GM12872 (cell line): ENCODE measurements around the gene CDH22.

ENCODE experiments used
- TF ChIP-seq, protein P1 (sequence below): IDR thresholded peaks from 3 replicates; pipeline ENCODE4 v1.5.1; 2011; ENCODE audit warnings: low read depth, mild to moderate bottlenecking, low read length, moderate library complexity; ENCODE audit not compliant: insufficient read depth

The CDH22 gene

GRCh38 chr20:46215913-46216707 lies 92.2 kb downstream of the CDH22 start:
- TF ChIP-seq, protein P1, sequence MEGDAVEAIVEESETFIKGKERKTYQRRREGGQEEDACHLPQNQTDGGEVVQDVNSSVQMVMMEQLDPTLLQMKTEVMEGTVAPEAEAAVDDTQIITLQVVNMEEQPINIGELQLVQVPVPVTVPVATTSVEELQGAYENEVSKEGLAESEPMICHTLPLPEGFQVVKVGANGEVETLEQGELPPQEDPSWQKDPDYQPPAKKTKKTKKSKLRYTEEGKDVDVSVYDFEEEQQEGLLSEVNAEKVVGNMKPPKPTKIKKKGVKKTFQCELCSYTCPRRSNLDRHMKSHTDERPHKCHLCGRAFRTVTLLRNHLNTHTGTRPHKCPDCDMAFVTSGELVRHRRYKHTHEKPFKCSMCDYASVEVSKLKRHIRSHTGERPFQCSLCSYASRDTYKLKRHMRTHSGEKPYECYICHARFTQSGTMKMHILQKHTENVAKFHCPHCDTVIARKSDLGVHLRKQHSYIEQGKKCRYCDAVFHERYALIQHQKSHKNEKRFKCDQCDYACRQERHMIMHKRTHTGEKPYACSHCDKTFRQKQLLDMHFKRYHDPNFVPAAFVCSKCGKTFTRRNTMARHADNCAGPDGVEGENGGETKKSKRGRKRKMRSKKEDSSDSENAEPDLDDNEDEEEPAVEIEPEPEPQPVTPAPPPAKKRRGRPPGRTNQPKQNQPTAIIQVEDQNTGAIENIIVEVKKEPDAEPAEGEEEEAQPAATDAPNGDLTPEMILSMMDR: no peak

- TF ChIP-seq, protein P1: no peak
These were observed 93.3 kb downstream of the CDH22 start for GRCh38 chr20:46214824-46215488.

DNA sequence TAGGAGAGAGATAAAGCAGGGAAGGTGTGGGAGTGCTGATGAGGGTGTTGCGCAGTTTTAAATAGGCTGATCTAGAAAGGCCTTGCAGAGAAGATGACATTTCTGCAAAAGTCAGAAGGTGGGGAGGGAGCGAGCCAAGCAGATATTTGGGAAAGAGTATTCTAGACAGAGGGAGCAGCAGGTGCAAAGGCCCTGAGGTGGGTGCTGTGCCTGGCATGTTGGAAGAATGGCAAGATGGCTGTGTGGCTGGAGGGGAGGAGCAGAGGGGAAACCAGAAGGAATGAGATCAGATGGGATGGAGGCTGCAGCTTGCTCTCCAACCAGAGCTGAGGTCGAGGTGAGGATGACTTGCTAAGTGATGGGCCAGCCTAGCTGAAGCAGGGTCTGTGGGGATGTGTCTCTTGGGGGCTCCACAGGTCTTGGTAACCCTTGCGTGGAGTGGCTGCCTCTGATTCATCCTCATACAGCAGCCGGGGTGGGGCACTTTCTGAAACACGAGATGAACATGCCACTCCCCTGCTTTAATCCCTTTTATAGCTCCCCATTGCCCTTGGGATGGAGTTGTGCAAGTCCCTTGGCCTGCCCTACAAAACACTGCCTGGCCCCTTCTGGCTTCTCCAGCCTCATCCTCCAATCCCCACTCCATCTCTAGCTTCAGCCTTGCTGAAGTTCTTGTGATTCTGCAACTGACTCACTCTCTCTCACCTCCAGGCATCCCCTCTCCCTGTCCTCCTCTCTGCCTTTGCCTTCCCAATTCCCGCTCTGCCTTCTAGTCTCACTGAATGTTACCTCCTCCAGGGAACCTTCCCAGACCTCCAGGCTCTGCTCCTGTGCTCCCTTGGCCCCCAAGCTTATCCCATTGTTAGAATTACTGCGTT lies 94.1 kb downstream of the CDH22 start:
- TF ChIP-seq, protein P1: no peak

- TF ChIP-seq, protein P1: no peak
These were observed 95.4 kb downstream of the CDH22 start for GRCh38 chr20:46212876-46213275.

DNA sequence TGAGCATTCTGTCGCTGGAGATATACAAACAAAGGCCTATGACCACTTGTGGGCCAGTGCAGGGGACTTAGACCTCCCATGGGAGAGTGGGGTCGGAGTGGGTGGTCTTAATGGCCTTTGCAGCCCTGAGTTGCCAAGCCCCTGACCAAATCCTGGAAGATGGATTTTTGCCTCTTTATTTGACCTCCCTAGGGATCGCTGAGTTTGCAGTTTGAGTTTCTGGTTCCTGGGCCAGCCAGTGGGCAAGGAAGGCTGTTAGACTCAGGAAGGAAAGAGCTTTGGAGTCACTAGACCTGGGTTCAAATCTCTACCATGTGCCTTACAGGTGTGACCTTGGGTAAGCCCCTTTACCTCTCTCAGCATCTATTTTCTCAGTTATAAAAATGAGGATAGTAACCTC lies 96.0 kb downstream of the CDH22 start:
- TF ChIP-seq, protein P1: no peak

- TF ChIP-seq, protein P1: no peak
These were observed 97.0 kb downstream of the CDH22 start for GRCh38 chr20:46211331-46211722.

DNA sequence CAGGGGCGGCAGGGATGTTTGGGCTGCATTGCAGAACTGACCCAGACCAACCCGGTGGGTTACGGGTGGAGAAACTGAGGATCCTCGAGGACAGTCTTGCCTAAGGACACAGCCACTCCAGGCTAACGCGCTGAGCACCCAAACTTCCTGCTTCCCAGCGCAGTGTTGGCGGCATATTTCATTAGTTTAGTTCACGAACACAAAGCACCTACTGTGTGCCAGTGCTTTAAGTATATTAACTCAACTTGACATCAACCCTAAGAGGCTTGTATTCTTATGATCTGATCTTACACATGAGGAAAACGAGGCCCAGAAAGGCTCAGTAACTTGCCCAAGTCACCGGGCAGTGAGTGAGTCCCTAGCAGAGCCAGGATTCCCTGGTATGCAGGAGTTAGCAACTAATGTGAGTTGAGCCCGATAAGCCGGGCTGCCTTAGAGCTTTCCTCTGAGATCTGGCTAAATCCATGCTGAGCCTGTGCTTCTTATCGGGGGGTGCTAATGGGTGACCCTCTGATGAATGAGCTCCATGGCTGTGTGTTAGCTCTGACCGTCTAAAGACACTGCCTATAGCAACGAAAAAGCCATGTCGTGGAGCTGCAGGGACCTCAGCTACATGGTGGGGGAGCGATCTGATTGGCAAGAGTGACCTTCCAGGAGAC lies 97.5 kb downstream of the CDH22 start:
- TF ChIP-seq, protein P1: no peak
